ENCODE results near the gene ISOC2.

The ISOC2 gene

DNA sequence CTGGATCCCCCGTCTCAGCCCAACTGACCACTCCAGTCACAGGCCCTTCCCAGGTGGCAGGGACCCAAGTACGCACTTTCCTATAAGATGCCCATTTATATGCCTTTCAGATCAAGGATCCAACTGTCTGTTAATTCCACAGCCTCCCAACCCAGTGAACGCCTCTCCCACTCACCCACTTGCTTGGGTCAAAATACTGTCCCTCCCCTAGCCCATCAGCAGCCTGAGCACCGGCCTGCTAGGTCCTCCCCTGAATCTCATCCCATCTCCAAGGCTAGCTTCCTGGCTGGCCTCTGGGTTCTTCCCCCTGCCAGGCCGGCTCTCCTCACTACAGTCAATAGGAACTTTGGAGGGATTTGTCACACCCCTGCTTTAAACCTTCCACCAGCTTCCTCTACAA lies 55.8 kb downstream of the ISOC2 start:
- ChIA-PET CTCF (interaction anchor here (1.1 to 2.2 kb wide), 3 partner anchors 22 to 245 kb away, joined by 3 to 8 read pairs (median 3); partner anchors contain the start of gene TMEM238), POLR2A (interaction anchor here (0.6 to 2.4 kb wide), 8 partner anchors 17 to 249 kb away, joined by 3 to 7 read pairs (median 5); partner anchors contain the start of genes ISOC2, KMT5C and TMEM238)
- TF ChIP-seq, protein P1, sequence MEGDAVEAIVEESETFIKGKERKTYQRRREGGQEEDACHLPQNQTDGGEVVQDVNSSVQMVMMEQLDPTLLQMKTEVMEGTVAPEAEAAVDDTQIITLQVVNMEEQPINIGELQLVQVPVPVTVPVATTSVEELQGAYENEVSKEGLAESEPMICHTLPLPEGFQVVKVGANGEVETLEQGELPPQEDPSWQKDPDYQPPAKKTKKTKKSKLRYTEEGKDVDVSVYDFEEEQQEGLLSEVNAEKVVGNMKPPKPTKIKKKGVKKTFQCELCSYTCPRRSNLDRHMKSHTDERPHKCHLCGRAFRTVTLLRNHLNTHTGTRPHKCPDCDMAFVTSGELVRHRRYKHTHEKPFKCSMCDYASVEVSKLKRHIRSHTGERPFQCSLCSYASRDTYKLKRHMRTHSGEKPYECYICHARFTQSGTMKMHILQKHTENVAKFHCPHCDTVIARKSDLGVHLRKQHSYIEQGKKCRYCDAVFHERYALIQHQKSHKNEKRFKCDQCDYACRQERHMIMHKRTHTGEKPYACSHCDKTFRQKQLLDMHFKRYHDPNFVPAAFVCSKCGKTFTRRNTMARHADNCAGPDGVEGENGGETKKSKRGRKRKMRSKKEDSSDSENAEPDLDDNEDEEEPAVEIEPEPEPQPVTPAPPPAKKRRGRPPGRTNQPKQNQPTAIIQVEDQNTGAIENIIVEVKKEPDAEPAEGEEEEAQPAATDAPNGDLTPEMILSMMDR (IDR thresholded peaks at IDR 0.05; ENCODE audit: control extremely low read depth, extremely low read depth, low read depth, missing control alignments) = no peak
- no peak for DNase-seq (ENCODE audit: extremely low spot score)
